Endothelial cell (in vitro differentiated cells): Measurements from ENCODE around the gene CFAP99. TPM values are rescaled to one million over a fixed set of nuclear protein-coding genes. Genes with fewer than 3 reads are reported as not detected.
A peak's percentile ranks its signal among the peaks of the same experiment; 100 is the strongest.

ENCODE experiments used
- DNase-seq: peaks from one replicate; pipeline ENCODE4 v3.0.0; 2021; ENCODE audit warnings: low spot score
- H3K27ac Mint-ChIP-seq: one replicate; pipeline ENCODE4 v1.8.0; 2021; ENCODE audit warnings: mixed read lengths, inconsistent platforms; ENCODE audit not compliant: unreplicated experiment
- H3K27me3 Mint-ChIP-seq: one replicate; pipeline ENCODE4 v1.8.0; 2021; ENCODE audit warnings: mild to moderate bottlenecking, moderate library complexity, mixed read lengths, inconsistent platforms; ENCODE audit not compliant: unreplicated experiment
- H3K36me3 Mint-ChIP-seq: one replicate; pipeline ENCODE4 v1.8.0; 2021; ENCODE audit warnings: mild to moderate bottlenecking, low read depth, mixed read lengths, inconsistent platforms; ENCODE audit not compliant: unreplicated experiment
- H3K4me1 Mint-ChIP-seq: one replicate; pipeline ENCODE4 v1.8.0; 2021; ENCODE audit warnings: mild to moderate bottlenecking, mixed read lengths, inconsistent platforms; ENCODE audit not compliant: unreplicated experiment
- H3K4me3 Mint-ChIP-seq: one replicate; pipeline ENCODE4 v1.8.0; 2021; ENCODE audit warnings: mild to moderate bottlenecking, mixed read lengths, inconsistent platforms; ENCODE audit not compliant: unreplicated experiment
- H3K9me3 Mint-ChIP-seq: one replicate; pipeline ENCODE4 v1.8.0; 2021; ENCODE audit warnings: mixed read lengths, inconsistent platforms; ENCODE audit not compliant: unreplicated experiment
- total RNA-seq: library from RNA; stranded (reverse); fragmentation: NEBNext Ultra II Directional; extraction: Animal tissue kit (Norgen Biotek cat#: 25700); gene quantifications from one replicate; pipeline ENCODE4 v1.2.1, GENCODE V29; 2021; ENCODE audit not compliant: unreplicated experiment
- TF ChIP-seq, protein P1 (sequence below): fragments of 200-600 bp; sonication (generic); IDR thresholded peaks from one replicate; pipeline ENCODE4 v1.5.0; 2021; ENCODE audit warnings: antibody characterized with exemption; ENCODE audit not compliant: unreplicated experiment

Gene CFAP99
- total RNA-seq, 1 donor from 2014 or later, result not detected

DNA sequence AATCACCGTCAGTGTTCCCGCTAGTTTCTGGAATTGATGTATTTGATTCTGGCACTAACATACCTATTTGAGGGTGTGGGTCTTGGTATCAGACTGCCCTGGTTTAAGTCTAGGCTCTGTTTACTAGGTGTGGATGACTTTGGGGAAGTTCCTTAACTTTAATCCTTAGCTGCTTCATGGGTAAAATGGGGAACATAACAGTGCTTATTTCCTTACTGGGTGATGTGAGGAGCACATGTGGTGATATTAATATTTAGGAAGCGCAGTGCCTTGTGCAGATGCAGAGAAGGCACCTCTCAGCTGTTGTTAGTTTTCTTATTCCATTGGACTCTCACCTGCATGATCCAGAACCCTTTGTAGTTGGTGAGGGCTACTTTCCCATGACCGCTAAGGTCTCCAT, 67.2 kb downstream of the CFAP99 start:
- Mint-ChIP-seq H3K9me3 (no peaks in the 10 kb centered on the region), H3K27ac (peak overlapping the region; percentile 6), H3K4me3 (no peak overlapping the region), H3K36me3 (peaks cover 13% of the 10 kb centered on the region), H3K27me3 (peaks cover 3% of the 10 kb centered on the region), H3K4me1 (peaks cover 57% of the 10 kb centered on the region)
- TF ChIP-seq, protein P1, sequence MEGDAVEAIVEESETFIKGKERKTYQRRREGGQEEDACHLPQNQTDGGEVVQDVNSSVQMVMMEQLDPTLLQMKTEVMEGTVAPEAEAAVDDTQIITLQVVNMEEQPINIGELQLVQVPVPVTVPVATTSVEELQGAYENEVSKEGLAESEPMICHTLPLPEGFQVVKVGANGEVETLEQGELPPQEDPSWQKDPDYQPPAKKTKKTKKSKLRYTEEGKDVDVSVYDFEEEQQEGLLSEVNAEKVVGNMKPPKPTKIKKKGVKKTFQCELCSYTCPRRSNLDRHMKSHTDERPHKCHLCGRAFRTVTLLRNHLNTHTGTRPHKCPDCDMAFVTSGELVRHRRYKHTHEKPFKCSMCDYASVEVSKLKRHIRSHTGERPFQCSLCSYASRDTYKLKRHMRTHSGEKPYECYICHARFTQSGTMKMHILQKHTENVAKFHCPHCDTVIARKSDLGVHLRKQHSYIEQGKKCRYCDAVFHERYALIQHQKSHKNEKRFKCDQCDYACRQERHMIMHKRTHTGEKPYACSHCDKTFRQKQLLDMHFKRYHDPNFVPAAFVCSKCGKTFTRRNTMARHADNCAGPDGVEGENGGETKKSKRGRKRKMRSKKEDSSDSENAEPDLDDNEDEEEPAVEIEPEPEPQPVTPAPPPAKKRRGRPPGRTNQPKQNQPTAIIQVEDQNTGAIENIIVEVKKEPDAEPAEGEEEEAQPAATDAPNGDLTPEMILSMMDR, result no peak
- DNase-seq, result no peak

DNA sequence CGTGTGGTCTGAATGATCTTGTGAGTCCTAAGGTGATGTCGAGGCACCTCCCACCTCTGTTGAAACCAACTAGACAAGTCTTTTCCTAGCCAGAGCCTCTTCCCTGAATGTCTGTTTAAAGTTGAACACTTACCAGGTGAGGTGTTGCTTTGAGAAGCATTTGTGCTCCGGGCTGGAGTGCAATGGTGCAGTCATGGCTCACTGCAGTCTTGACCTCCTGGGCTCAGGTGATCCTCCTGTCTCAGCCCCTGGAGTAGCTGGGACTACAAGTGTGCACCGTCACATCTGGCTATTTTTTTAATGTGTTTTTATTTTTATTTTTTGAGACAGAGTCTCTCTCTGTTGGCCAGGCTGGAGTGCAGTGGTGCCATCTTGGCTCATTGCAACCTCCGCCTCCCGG, 68.2 kb downstream of the CFAP99 start:
- Mint-ChIP-seq H3K36me3 (peaks cover 16% of the 10 kb centered on the region), H3K4me1 (peaks cover 48% of the 10 kb centered on the region), H3K27ac (no peak overlapping the region), H3K27me3 (peaks cover 3% of the 10 kb centered on the region), H3K4me3 (no peak overlapping the region), H3K9me3 (no peaks in the 10 kb centered on the region)
- TF ChIP-seq, protein P1, result no peak
- no peak for DNase-seq

GRCh38 chr4:2487632-2488031, 68.9 kb downstream of the CFAP99 start:
- Mint-ChIP-seq H3K27me3 (peaks cover 3% of the 10 kb centered on the region), H3K36me3 (peaks cover 20% of the 10 kb centered on the region), H3K27ac (no peak overlapping the region), H3K4me3 (no peak overlapping the region), H3K9me3 (no peaks in the 10 kb centered on the region), H3K4me1 (peaks cover 46% of the 10 kb centered on the region)
- TF ChIP-seq, protein P1, result no peak
- no peak for DNase-seq

- peaks cover 27% of the 10 kb centered on the region for H3K36me3 Mint-ChIP-seq
- no peak for DNase-seq
- H3K4me3 Mint-ChIP-seq, result no peak overlapping the region
- no peaks in the 10 kb centered on the region for H3K9me3 Mint-ChIP-seq
- H3K27me3 Mint-ChIP-seq, result peaks cover 3% of the 10 kb centered on the region
- H3K27ac Mint-ChIP-seq, result no peak overlapping the region
- TF ChIP-seq, protein P1, result no peak
- peaks cover 45% of the 10 kb centered on the region for H3K4me1 Mint-ChIP-seq
These were observed 70.5 kb downstream of the CFAP99 start for GRCh38 chr4:2489081-2489805.

GRCh38 chr4:2489841-2490552, 71.2 kb downstream of the CFAP99 start:
- DNase-seq, result no peak
- H3K27ac Mint-ChIP-seq, result no peak overlapping the region
- H3K9me3 Mint-ChIP-seq, result no peaks in the 10 kb centered on the region
- peaks cover 38% of the 10 kb centered on the region for H3K4me1 Mint-ChIP-seq
- H3K27me3 Mint-ChIP-seq, result peaks cover 3% of the 10 kb centered on the region
- peaks cover 31% of the 10 kb centered on the region for H3K36me3 Mint-ChIP-seq
- TF ChIP-seq, protein P1, result no peak
- peak overlapping the region; percentile 4 for H3K4me3 Mint-ChIP-seq
